Activated naive CD4-positive, alpha-beta T cell treated with anti-CD3 and anti-CD28 coated beads, Interleukin-2, amount 50 U/mL, for 72 hours (primary cell): ENCODE data around the gene XXYLT1. TPM values are rescaled to one million over a fixed set of nuclear protein-coding genes. Genes with fewer than 3 reads are reported as not detected.
"Not testable (repeated sequence)": the region's sequence is repeated elsewhere in the genome, so short reads cannot be mapped to it uniquely, and the experiment has no call there.

Experiments used
- ATAC-seq, 2 donors: fragments of 150-1000 bp; cut with Tn5 transposase; 2 replicates each; pipeline ENCODE4 v1.10.0; 2021; ENCODE audit warnings: mild to moderate bottlenecking in 2 of 2, moderate library complexity in 2 of 2
- DNase-seq, 2 donors: peaks; one replicate each; pipeline ENCODE4 v3.0.0; 2021 to 2022; ENCODE audit warnings: low spot score in 2 of 2
- H3K27ac Mint-ChIP-seq, 2 donors: one replicate each; pipeline ENCODE4 v1.8.0; 2022; ENCODE audit warnings: mild to moderate bottlenecking in 2 of 2, mixed read lengths in 2 of 2
- H3K36me3 Mint-ChIP-seq, 2 donors: one replicate each; pipeline ENCODE4 v1.8.0; 2022; ENCODE audit warnings: mixed read lengths in 2 of 2
- H3K9me3 Mint-ChIP-seq, 2 donors: one replicate each; pipeline ENCODE4 v1.8.0; 2022; ENCODE audit warnings: mixed read lengths in 2 of 2
- total RNA-seq, 2 donors: library from RNA; stranded (reverse); gene quantifications; one replicate each; pipeline ENCODE4 v1.2.3, GENCODE V29; 2022

XXYLT1 gene
- 1 to 10 TPM; 3.4 to 6.1 TPM for total RNA-seq

GRCh38 chr3:195270817-195271409, at the start of gene XXYLT1:
Gene XXYLT1 (minus strand): TSS chr3:195271159. CDS start chr3:195271058, 101 bp downstream.
- DNase-seq (peak; percentile 90 to 92), ATAC-seq (peak; percentile 89)
- H3K9me3 Mint-ChIP-seq: no peaks in the 10 kb centered on the region
- no peaks in the 10 kb centered on the region for H3K36me3 Mint-ChIP-seq
- H3K27ac Mint-ChIP-seq: peak within 1 kb of the TSS; percentile 62 to 91

- ATAC-seq: no peak
- no peak for DNase-seq
- Mint-ChIP-seq H3K36me3 (peaks cover 21 to 38% of the 10 kb centered on the region in 2 donors), H3K9me3 (peaks cover 0 to 18% of the 10 kb centered on the region in 2 donors), H3K27ac (no peak overlapping the region)
Measured at GRCh38 chr3:195319060-195319459, 48.1 kb upstream of the XXYLT1 start.

- ATAC-seq: no peak
- no peak overlapping the region for H3K27ac Mint-ChIP-seq
- DNase-seq: no peak
- H3K36me3 Mint-ChIP-seq: no peaks in the 10 kb centered on the region
- H3K9me3 Mint-ChIP-seq: no peaks in the 10 kb centered on the region
Measured at GRCh38 chr3:195312714-195313113, 41.8 kb upstream of the XXYLT1 start.

GRCh38 chr3:195307711-195308110, 36.8 kb upstream of the XXYLT1 start:
- H3K36me3 Mint-ChIP-seq: no peaks in the 10 kb centered on the region
- no peak for DNase-seq
- ATAC-seq: no peak
- H3K9me3 Mint-ChIP-seq: no peaks in the 10 kb centered on the region
- no peak overlapping the region for H3K27ac Mint-ChIP-seq

GRCh38 chr3:195306369-195306768, 35.4 kb upstream of the XXYLT1 start:
- ATAC-seq (no peak), DNase-seq (no peak)
- no peaks in the 10 kb centered on the region for H3K9me3 Mint-ChIP-seq
- H3K27ac Mint-ChIP-seq: no peak overlapping the region
- H3K36me3 Mint-ChIP-seq: no peaks in the 10 kb centered on the region

GRCh38 chr3:195302431-195302830, 31.5 kb upstream of the XXYLT1 start:
- Mint-ChIP-seq H3K9me3 (no peaks in the 10 kb centered on the region), H3K36me3 (no peaks in the 10 kb centered on the region), H3K27ac (no peak overlapping the region)
- DNase-seq (no peak), ATAC-seq (no peak)

- H3K36me3 Mint-ChIP-seq: no peaks in the 10 kb centered on the region
- peak overlapping the region in 1 of 2 donors; percentile 17 for H3K27ac Mint-ChIP-seq
- no peak for ATAC-seq
- DNase-seq: no peak
- H3K9me3 Mint-ChIP-seq: no peaks in the 10 kb centered on the region
Measured at GRCh38 chr3:195297446-195297845, 26.5 kb upstream of the XXYLT1 start.

GRCh38 chr3:195296662-195297061, 25.7 kb upstream of the XXYLT1 start:
- no peak for DNase-seq
- Mint-ChIP-seq H3K36me3 (no peaks in the 10 kb centered on the region), H3K9me3 (no peaks in the 10 kb centered on the region), H3K27ac (no peak overlapping the region)
- no peak for ATAC-seq

GRCh38 chr3:195291121-195291520, 20.2 kb upstream of the XXYLT1 start:
- H3K36me3 Mint-ChIP-seq: peaks cover 0 to 6% of the 10 kb centered on the region in 2 donors
- ATAC-seq: no peak
- H3K27ac Mint-ChIP-seq: no peak overlapping the region
- DNase-seq: no peak
- H3K9me3 Mint-ChIP-seq: no peaks in the 10 kb centered on the region

- H3K36me3 Mint-ChIP-seq, H3K9me3 Mint-ChIP-seq, DNase-seq, ATAC-seq: not testable (repeated sequence)
- peak overlapping the region in 1 of 2 donors; percentile 7 for H3K27ac Mint-ChIP-seq
Measured at GRCh38 chr3:195290643-195291042, 19.7 kb upstream of the XXYLT1 start.

GRCh38 chr3:195286115-195286872, 15.3 kb upstream of the XXYLT1 start:
- ATAC-seq (no peak), DNase-seq (no peak)
- H3K9me3 Mint-ChIP-seq: no peaks in the 10 kb centered on the region
- H3K36me3 Mint-ChIP-seq: peaks cover 0 to 6% of the 10 kb centered on the region in 2 donors
- H3K27ac Mint-ChIP-seq: no peak overlapping the region

GRCh38 chr3:195285372-195285771, 14.4 kb upstream of the XXYLT1 start:
- Mint-ChIP-seq H3K9me3 (no peaks in the 10 kb centered on the region), H3K36me3 (peaks cover 0 to 6% of the 10 kb centered on the region in 2 donors), H3K27ac (no peak overlapping the region)
- DNase-seq (no peak), ATAC-seq (no peak)

GRCh38 chr3:195284842-195285241, 13.9 kb upstream of the XXYLT1 start:
- no peak overlapping the region for H3K27ac Mint-ChIP-seq
- peaks cover 0 to 6% of the 10 kb centered on the region in 2 donors for H3K36me3 Mint-ChIP-seq
- DNase-seq (no peak), ATAC-seq (peak in 1 of 2 donors; percentile 71)
- H3K9me3 Mint-ChIP-seq: no peaks in the 10 kb centered on the region

GRCh38 chr3:195282961-195283360, 12.0 kb upstream of the XXYLT1 start:
- DNase-seq (no peak), ATAC-seq (no peak)
- H3K27ac Mint-ChIP-seq: no peak overlapping the region
- no peaks in the 10 kb centered on the region for H3K9me3 Mint-ChIP-seq
- H3K36me3 Mint-ChIP-seq: no peaks in the 10 kb centered on the region

- DNase-seq (no peak), ATAC-seq (no peak)
- no peaks in the 10 kb centered on the region for H3K36me3 Mint-ChIP-seq
- no peaks in the 10 kb centered on the region for H3K9me3 Mint-ChIP-seq
- no peak overlapping the region for H3K27ac Mint-ChIP-seq
Measured at GRCh38 chr3:195274259-195274966, 3.5 kb upstream of the XXYLT1 start.

GRCh38 chr3:195271410-195272243, 668 bp upstream of the XXYLT1 start:
- DNase-seq (peak; percentile 88 to 93), ATAC-seq (peak; percentile 79 to 84)
- Mint-ChIP-seq H3K36me3 (no peaks in the 10 kb centered on the region), H3K9me3 (no peaks in the 10 kb centered on the region), H3K27ac (peak overlapping the region; percentile 62 to 91)
